B cell (primary cell): ENCODE measurements around the gene USP7. TPM values are rescaled to one million over a fixed set of nuclear protein-coding genes. Genes with fewer than 3 reads are reported as not detected.

Experiments used
- ATAC-seq: fragments of 200-7000 bp; cut with Tn5 transposase; one replicate; pipeline ENCODE4 v1.10.0; 2021; ENCODE audit warnings: low read depth, mild to moderate bottlenecking, moderate number of reproducible peaks, moderate library complexity
- CTCF ChIA-PET: fragments of 350-600 bp; sonication (Branson Sonifier 250); formaldehyde crosslinking; loops from one replicate; lab custom pipeline; 2021; ENCODE audit warnings: antibody characterized with exemption, inconsistent platforms; lab: Charles Lee
- POLR2A ChIA-PET: fragments of 350-600 bp; sonication (Branson Sonifier 250); formaldehyde crosslinking; loops from one replicate; lab custom pipeline; 2021; ENCODE audit warnings: antibody characterized with exemption; lab: Charles Lee
- DNase-seq: peaks from one replicate; pipeline ENCODE4 v3.0.0; 2013
- H2AFZ ChIP-seq: 2 replicates; pipeline ENCODE4 v1.6.1; 2012; ENCODE audit warnings: mild to moderate bottlenecking, low read depth, low read length; ENCODE audit not compliant: insufficient read depth, poor library complexity, severe bottlenecking
- H3K27ac ChIP-seq, 2 donors: 1 replicate in 1 of 2; 2 replicates in 1 of 2; pipeline ENCODE4 v1.5.1; 2012 to 2013; ENCODE audit warnings: low read length in 2 of 2, mild to moderate bottlenecking in 2 of 2, moderate library complexity in 1 of 2
- H3K27me3 ChIP-seq, 4 experiments: fragments of 200-600 bp in 1 of 4; sonication (generic) in 1 of 4; replicated peaks in 1 of 4; 1 replicate in 2 of 4; 2 replicates in 2 of 4; pipeline versions ENCODE4 v1.6.1 to v1.7.0; 2013 to 2016; ENCODE audit warnings: low read length in 3 of 4, mild to moderate bottlenecking in 2 of 4, mixed read lengths in 1 of 4, moderate library complexity in 1 of 4; ENCODE audit not compliant: insufficient read depth in 4 of 4, control insufficient read depth in 3 of 4; ENCODE audit errors: control extremely low read depth in 1 of 4
- H3K36me3 ChIP-seq, 2 experiments: replicated peaks in 1 of 2; 1 replicate in 1 of 2; 2 replicates in 1 of 2; pipeline versions ENCODE4 v1.6.1 to v1.7.1; 2013; ENCODE audit warnings: low read length in 1 of 2; ENCODE audit not compliant: insufficient read depth in 2 of 2, control insufficient read depth in 1 of 2; ENCODE audit errors: control extremely low read depth in 1 of 2, extremely low read depth in 1 of 2
- H3K4me1 ChIP-seq, 2 donors: fragments of 200-600 bp in 1 of 2; sonication (generic) in 1 of 2; 1 replicate in 1 of 2; 2 replicates in 1 of 2; pipeline versions ENCODE4 v1.5.1 to v1.6.1; 2013 to 2017; ENCODE audit warnings: low read length in 2 of 2; ENCODE audit not compliant: control insufficient read depth in 2 of 2, insufficient read depth in 2 of 2
- H3K4me2 ChIP-seq: replicated peaks from 2 replicates; pipeline ENCODE3; 2012; ENCODE audit warnings: mild to moderate bottlenecking, low read depth, low read length; ENCODE audit not compliant: poor library complexity, severe bottlenecking
- H3K4me3 ChIP-seq, 5 experiments: fragments of 200-600 bp in 1 of 5; sonication (generic) in 1 of 5; 1 replicate in 3 of 5; 2 replicates in 2 of 5; pipeline versions ENCODE4 v1.5.1 to v1.7.0; 2011 to 2016; ENCODE audit warnings: low read length in 4 of 5, mild to moderate bottlenecking in 4 of 5, low read depth in 2 of 5, control low read depth in 1 of 5, moderate library complexity in 1 of 5; ENCODE audit not compliant: insufficient read depth in 1 of 5; ENCODE audit errors: control extremely low read depth in 1 of 5, extremely low read depth in 1 of 5
- H3K79me2 ChIP-seq: fragments of 200-600 bp; sonication (generic); one replicate; pipeline ENCODE4 v1.6.0; 2016; ENCODE audit warnings: low read length; ENCODE audit not compliant: control insufficient read depth, insufficient read depth
- H3K9ac ChIP-seq: fragments of 200-600 bp; sonication (generic); 2 replicates; pipeline ENCODE4 v1.6.1; 2017; ENCODE audit warnings: mild to moderate bottlenecking, low read length, moderate library complexity
- H3K9me3 ChIP-seq, 3 donors: one replicate each; pipeline versions ENCODE4 v1.6.1 to v1.7.1; 2013; ENCODE audit warnings: low read length in 2 of 3; ENCODE audit not compliant: control insufficient read depth in 2 of 3, insufficient read depth in 1 of 3; ENCODE audit errors: control extremely low read depth in 1 of 3
- H4K20me1 ChIP-seq: 2 replicates; pipeline ENCODE4 v1.6.0; 2012; ENCODE audit warnings: mild to moderate bottlenecking, low read length; ENCODE audit not compliant: insufficient read depth, control insufficient read depth, poor library complexity, severe bottlenecking
- H3K27ac Mint-ChIP-seq: one replicate; pipeline ENCODE4 v1.8.0; 2021; ENCODE audit warnings: mixed read lengths
- H3K27me3 Mint-ChIP-seq: one replicate; pipeline ENCODE4 v1.8.0; 2021; ENCODE audit warnings: mixed read lengths
- H3K4me1 Mint-ChIP-seq: one replicate; pipeline ENCODE4 v1.8.0; 2021; ENCODE audit warnings: mixed read lengths
- H3K4me3 Mint-ChIP-seq: one replicate; pipeline ENCODE4 v1.8.0; 2021; ENCODE audit warnings: mixed read lengths
- H3K9me3 Mint-ChIP-seq: one replicate; pipeline ENCODE4 v1.8.0; 2022; ENCODE audit warnings: mixed read lengths; ENCODE audit not compliant: insufficient read depth
- EZH2 ChIP-seq: IDR thresholded peaks from 2 replicates; pipeline ENCODE4 v1.6.1; 2012; ENCODE audit warnings: borderline replicate concordance, low read depth, mild to moderate bottlenecking, moderate library complexity, low read length; ENCODE audit not compliant: insufficient read depth, poor library complexity, severe bottlenecking
- WGBS: methylation state at CpG from one replicate; pipeline ENCODE4 v1.1.5; 2013; ENCODE audit warnings: missing lambda C conversion rate; ENCODE audit not compliant: insufficient coverage; 5-methylcytosine and 5-hydroxymethylcytosine counted together
- intact Hi-C: fragments of 100-400 bp; cut with micrococcal nuclease; formaldehyde crosslinking; loops from one replicate; pipeline ENCODE4 v1.10.0; 2022
- polyA plus RNA-seq: library from polyadenylated mRNA; depleted of rRNA; stranded (reverse); fragments of >200 nt; gene quantifications from 2 replicates; pipeline ENCODE4 v1.2.3, GENCODE V29; 2012
- total RNA-seq, 2 donors: library from RNA; stranded (reverse); fragments of 120-200 nt in 1 of 2; gene quantifications; 1 replicate in 1 of 2; 2 replicates in 1 of 2; pipeline versions ENCODE4 v1.2.3 to v1.2.4, GENCODE V29; 2013 to 2022
- TF ChIP-seq, protein P1 (sequence below): fragments of 200-600 bp; IDR thresholded peaks from one replicate; pipeline ENCODE4 v1.8.0; 2022; ENCODE audit warnings: antibody characterized with exemption, mild to moderate bottlenecking

USP7 gene
- total and polyA plus RNA-seq, 2 donors (not counting 1 experiment from before 2014, with no cell fraction given), result 27.4 to 223 TPM

DNA sequence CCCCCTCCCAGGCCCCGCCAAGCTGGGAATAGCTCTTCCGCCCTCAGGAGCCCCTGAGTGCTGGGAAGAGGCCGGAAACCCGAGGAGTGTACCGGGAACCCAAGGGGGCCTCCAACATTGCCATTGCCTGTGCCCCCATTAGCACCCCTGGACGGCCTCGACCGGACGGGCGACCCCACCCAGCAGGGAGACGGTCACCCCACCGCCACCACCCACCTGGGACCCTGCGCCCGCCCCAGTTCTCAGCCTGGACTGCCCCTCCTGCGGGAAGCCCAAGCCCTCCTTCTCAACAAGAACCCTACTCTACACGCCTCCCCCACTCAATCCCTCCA, 96.9 kb downstream of the USP7 start:
- Histone ChIP-seq H3K79me2 (peaks cover 66% of the 10 kb centered on the region), H3K36me3 (no peaks in the 10 kb centered on the region), H3K9ac (peak overlapping the region; percentile 77), H3K27ac (no peak overlapping the region), H3K4me3 (peak overlapping the region in 3 of 5 experiments; percentile 76 to 84 (median 77)), H3K4me1 (peaks cover 34 to 67% of the 10 kb centered on the region in 2 donors), H3K27me3 (no peaks in the 10 kb centered on the region), H4K20me1 (peaks cover 63% of the 10 kb centered on the region), H2AFZ (no peak overlapping the region), H3K9me3 (no peaks in the 10 kb centered on the region), H3K4me2 (peak overlapping the region; percentile 99)
- Mint-ChIP-seq H3K27me3 (no peaks in the 10 kb centered on the region), H3K4me3 (peak overlapping the region; percentile 94), H3K27ac (peak overlapping the region; percentile 93), H3K4me1 (peaks cover 63% of the 10 kb centered on the region), H3K9me3 (no peaks in the 10 kb centered on the region)
- TF ChIP-seq, protein P1, sequence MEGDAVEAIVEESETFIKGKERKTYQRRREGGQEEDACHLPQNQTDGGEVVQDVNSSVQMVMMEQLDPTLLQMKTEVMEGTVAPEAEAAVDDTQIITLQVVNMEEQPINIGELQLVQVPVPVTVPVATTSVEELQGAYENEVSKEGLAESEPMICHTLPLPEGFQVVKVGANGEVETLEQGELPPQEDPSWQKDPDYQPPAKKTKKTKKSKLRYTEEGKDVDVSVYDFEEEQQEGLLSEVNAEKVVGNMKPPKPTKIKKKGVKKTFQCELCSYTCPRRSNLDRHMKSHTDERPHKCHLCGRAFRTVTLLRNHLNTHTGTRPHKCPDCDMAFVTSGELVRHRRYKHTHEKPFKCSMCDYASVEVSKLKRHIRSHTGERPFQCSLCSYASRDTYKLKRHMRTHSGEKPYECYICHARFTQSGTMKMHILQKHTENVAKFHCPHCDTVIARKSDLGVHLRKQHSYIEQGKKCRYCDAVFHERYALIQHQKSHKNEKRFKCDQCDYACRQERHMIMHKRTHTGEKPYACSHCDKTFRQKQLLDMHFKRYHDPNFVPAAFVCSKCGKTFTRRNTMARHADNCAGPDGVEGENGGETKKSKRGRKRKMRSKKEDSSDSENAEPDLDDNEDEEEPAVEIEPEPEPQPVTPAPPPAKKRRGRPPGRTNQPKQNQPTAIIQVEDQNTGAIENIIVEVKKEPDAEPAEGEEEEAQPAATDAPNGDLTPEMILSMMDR, result no peak
- no peak for TF ChIP-seq EZH2
- ATAC-seq (no peak), DNase-seq (no peak)
- 70% methylated on average over 15 of the region's 16 CpGs for WGBS
- ChIA-PET POLR2A (no interaction called here), CTCF (no interaction called here)
- intact Hi-C loops, result loop anchor here (5.0 kb wide), 2 partner anchors 300 to 1875 kb away; partner anchors contain the start of gene NUBP1

DNA sequence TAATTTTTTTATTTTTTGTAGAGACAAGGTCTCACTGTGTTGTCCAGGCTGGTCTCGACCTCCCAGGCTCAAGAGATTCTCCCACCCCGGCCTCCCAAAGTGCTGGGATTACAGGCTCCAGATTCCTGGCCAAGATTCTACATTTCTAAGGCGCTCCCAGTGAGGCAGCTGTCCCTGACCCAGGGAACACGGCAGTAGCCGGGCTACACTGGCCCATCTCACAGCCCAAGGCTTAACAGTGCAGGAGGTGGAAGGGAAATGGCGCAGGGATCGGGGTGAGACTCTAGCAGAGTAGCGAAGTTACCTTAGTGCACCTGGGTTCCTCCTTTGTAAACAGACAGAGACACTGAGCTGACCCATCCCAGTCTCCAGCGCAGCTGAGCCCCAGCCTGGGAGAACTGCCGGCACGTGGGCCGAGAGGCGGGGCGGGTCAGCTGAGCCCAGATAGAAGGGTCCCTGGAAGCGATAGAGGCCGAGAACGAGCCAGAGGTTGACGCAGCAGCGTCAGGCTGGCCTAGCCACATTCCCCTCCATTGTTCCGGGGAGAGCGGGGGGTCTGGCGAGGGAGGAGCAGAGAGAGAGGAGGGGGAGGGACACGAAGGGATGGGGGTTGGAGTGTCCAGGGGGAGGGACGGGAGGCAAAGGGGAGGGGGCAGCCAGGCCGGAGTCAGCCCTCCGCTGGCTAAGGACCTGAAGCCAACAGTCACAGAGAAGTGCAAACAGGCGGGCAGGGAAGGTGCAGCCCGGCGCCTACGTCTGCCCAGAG, 97.4 kb downstream of the USP7 start:
- H3K27ac Mint-ChIP-seq, result peak overlapping the region; percentile 15
- peaks cover 69% of the 10 kb centered on the region for H4K20me1 ChIP-seq
- ChIA-PET CTCF (interaction anchor here (1.2 kb wide), 1 partner anchor 142 kb away, joined by 3 read pairs; no protein-coding TSS in a partner anchor), POLR2A (no interaction called here)
- intact Hi-C loops, result loop anchor here (5.0 kb wide), 2 partner anchors 299 to 1876 kb away; partner anchors contain the start of gene NUBP1
- WGBS, result 92% methylated on average over 28 of the region's 30 CpGs
- no peak overlapping the region for H3K27ac ChIP-seq
- peak overlapping the region; percentile 52 for H3K4me3 Mint-ChIP-seq
- H3K9me3 ChIP-seq, result no peaks in the 10 kb centered on the region
- no peak overlapping the region for H3K9ac ChIP-seq
- DNase-seq (no peak), ATAC-seq (no peak)
- H2AFZ ChIP-seq, result no peak overlapping the region
- H3K36me3 ChIP-seq, result no peaks in the 10 kb centered on the region
- no peak overlapping the region for H3K4me3 ChIP-seq
- H3K9me3 Mint-ChIP-seq, result no peaks in the 10 kb centered on the region
- H3K4me2 ChIP-seq, result peak overlapping the region; percentile 99
- no peaks in the 10 kb centered on the region for H3K27me3 ChIP-seq
- no peaks in the 10 kb centered on the region for H3K27me3 Mint-ChIP-seq
- peaks cover 71% of the 10 kb centered on the region for H3K79me2 ChIP-seq
- peaks cover 58% of the 10 kb centered on the region for H3K4me1 Mint-ChIP-seq
- peaks cover 32 to 63% of the 10 kb centered on the region in 2 donors for H3K4me1 ChIP-seq
- TF ChIP-seq, protein P1, result no peak
- no peak for TF ChIP-seq EZH2
